ENCODE data around the gene CNTN1.
"Not testable (repeated sequence)": the region's sequence is repeated elsewhere in the genome, so short reads cannot be mapped to it uniquely, and the experiment has no call there.

Gene CNTN1

DNA sequence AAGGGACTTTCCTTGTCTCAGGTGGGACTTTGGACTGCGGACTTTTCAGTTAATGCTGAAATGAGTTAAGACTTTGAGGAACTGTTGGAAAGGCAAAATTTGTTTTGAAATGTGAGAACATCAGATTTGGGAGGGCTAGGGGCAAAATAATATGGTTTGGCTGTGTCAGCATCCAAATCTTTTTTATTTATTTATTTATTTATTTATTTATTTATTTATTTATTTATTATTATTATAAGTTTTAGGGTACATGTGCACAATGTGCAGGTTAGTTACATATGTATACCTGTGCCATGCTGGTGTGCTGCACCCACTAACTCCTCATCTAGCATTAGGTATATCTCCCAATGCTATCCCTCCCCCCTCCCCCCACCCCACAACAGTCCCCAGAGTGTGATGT, 389.0 kb downstream of the CNTN1 start:
- TF ChIP-seq ZNF518A (tag by site-specific recombination; conservative IDR thresholded peaks at IDR 0.05; ENCODE audit: low read depth) (peak; percentile 76), ZNF140 (tag by site-specific recombination; IDR thresholded peaks at IDR 0.05) (peak; percentile 11; the same call in 1 of the 2 replicates), ZNF555 (tag by site-specific recombination; conservative IDR thresholded peaks at IDR 0.05) (peak; percentile 47), ZNF664 (tag by site-specific recombination; IDR thresholded peaks at IDR 0.05) (0 out of 2 replicates have a peak, but pooled peaks have one; percentile 10), ZNF394 (tag by site-specific recombination; IDR thresholded peaks at IDR 0.05; ENCODE audit: borderline replicate concordance) (peak; percentile 78), ZNF623 (tag by site-specific recombination; IDR thresholded peaks at IDR 0.05) (peak; percentile 46), ZNF426 (tag by site-specific recombination; IDR thresholded peaks at IDR 0.05) (peak; percentile 59)
- TF ChIP-seq, protein P1, sequence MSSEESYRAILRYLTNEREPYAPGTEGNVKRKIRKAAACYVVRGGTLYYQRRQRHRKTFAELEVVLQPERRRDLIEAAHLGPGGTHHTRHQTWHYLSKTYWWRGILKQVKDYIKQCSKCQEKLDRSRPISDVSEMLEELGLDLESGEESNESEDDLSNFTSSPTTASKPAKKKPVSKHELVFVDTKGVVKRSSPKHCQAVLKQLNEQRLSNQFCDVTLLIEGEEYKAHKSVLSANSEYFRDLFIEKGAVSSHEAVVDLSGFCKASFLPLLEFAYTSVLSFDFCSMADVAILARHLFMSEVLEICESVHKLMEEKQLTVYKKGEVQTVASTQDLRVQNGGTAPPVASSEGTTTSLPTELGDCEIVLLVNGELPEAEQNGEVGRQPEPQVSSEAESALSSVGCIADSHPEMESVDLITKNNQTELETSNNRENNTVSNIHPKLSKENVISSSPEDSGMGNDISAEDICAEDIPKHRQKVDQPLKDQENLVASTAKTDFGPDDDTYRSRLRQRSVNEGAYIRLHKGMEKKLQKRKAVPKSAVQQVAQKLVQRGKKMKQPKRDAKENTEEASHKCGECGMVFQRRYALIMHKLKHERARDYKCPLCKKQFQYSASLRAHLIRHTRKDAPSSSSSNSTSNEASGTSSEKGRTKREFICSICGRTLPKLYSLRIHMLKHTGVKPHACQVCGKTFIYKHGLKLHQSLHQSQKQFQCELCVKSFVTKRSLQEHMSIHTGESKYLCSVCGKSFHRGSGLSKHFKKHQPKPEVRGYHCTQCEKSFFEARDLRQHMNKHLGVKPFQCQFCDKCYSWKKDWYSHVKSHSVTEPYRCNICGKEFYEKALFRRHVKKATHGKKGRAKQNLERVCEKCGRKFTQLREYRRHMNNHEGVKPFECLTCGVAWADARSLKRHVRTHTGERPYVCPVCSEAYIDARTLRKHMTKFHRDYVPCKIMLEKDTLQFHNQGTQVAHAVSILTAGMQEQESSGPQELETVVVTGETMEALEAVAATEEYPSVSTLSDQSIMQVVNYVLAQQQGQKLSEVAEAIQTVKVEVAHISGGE (tag by site-specific recombination; conservative IDR thresholded peaks at IDR 0.05; ENCODE audit: low read depth): peak; percentile 52
- H3K36me3 ChIP-seq (ENCODE audit: control insufficient read depth in 2 of 2, insufficient read depth in 1 of 2, low read length in 2 of 2); H3K9me3 ChIP-seq (ENCODE audit: control insufficient read depth, insufficient read depth, low read depth, low read length); CTCF ChIA-PET; H3K4me1 ChIP-seq (ENCODE audit: control insufficient read depth, insufficient read depth, low read length); POLR2A ChIA-PET; H3K27ac ChIP-seq (ENCODE audit: extremely low read depth, low read depth, low read length); H3K4me3 ChIP-seq (ENCODE audit: low read depth, low read length): not testable (repeated sequence)

GRCh38 chr12:41089438-41089837, 397.2 kb downstream of the CNTN1 start:
- Histone ChIP-seq H3K9me3 (ENCODE audit: control insufficient read depth, insufficient read depth, low read depth, low read length) (no peaks in the 10 kb centered on the region), H3K4me3 (ENCODE audit: low read depth, low read length) (no peak overlapping the region), H3K4me1 (ENCODE audit: control insufficient read depth, insufficient read depth, low read length) (no peaks in the 10 kb centered on the region), H3K36me3 (ENCODE audit: control insufficient read depth in 2 of 2, insufficient read depth in 1 of 2, low read length in 2 of 2) (no peaks in the 10 kb centered on the region), H3K27ac (ENCODE audit: extremely low read depth, low read depth, low read length) (no peak overlapping the region)
- ChIA-PET CTCF (no interaction called here), POLR2A (no interaction called here)
- TF ChIP-seq GFI1B (tag by site-specific recombination; IDR thresholded peaks at IDR 0.05) (no peak), ZBTB49 (tag by site-specific recombination; IDR thresholded peaks at IDR 0.05; ENCODE audit: low read depth) (no peak), ZNF785 (tag by site-specific recombination; IDR thresholded peaks at IDR 0.05) (no peak), PRDM4 (tag by site-specific recombination; IDR thresholded peaks at IDR 0.05) (no peak), ZFP37 (tag by site-specific recombination; IDR thresholded peaks at IDR 0.05) (no peak), ZNF366 (tag by site-specific recombination; conservative IDR thresholded peaks at IDR 0.05) (no peak)
- TF ChIP-seq, protein P2, sequence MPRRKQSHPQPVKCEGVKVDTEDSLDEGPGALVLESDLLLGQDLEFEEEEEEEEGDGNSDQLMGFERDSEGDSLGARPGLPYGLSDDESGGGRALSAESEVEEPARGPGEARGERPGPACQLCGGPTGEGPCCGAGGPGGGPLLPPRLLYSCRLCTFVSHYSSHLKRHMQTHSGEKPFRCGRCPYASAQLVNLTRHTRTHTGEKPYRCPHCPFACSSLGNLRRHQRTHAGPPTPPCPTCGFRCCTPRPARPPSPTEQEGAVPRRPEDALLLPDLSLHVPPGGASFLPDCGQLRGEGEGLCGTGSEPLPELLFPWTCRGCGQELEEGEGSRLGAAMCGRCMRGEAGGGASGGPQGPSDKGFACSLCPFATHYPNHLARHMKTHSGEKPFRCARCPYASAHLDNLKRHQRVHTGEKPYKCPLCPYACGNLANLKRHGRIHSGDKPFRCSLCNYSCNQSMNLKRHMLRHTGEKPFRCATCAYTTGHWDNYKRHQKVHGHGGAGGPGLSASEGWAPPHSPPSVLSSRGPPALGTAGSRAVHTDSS (tag by site-specific recombination; IDR thresholded peaks at IDR 0.05): no peak

All from HEK293 (cell line).